ENCODE measurements around the gene RNF31. TPM values are rescaled to one million over a fixed set of nuclear protein-coding genes. Genes with fewer than 3 reads are reported as not detected.

Gene RNF31
- polyA plus RNA-seq, 1 of the 3 experiments (the other 2 are of a cell fraction): 19.2 TPM

DNA sequence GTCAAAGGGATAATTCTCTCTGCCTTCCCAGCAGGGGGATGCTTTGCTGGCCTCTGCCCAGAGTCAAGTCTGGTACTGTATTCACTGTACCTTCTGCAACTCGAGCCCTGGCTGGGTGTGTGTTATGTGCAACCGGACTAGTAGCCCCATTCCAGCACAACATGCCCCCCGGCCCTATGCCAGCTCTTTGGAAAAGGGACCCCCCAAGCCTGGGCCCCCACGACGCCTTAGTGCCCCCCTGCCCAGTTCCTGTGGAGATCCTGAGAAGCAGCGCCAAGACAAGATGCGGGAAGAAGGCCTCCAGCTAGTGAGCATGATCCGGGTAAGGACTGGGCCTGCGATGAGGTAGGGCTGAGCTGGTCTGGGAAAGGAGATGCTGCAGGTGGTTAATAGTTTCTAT is 3.3 kb downstream of the RNF31 start:
- H3K9me2 ChIP-seq: no peaks in the 10 kb centered on the region
- H3K9me3 ChIP-seq: no peaks in the 10 kb centered on the region
- no peak overlapping the region for H3K4me3 ChIP-seq (ENCODE audit: low read depth in 2 of 2, low read length in 1 of 2)
- DNase-seq: no peak
- no peak overlapping the region for H3K4me2 ChIP-seq
- peaks cover 37 to 44% of the 10 kb centered on the region in 2 experiments for H3K36me3 ChIP-seq (replicated peaks in 1 of 2; ENCODE audit: control insufficient read depth in 1 of 2, insufficient read depth in 2 of 2, low read length in 1 of 2)
- H3K27ac ChIP-seq (ENCODE audit: low read depth in 2 of 2, low read length in 1 of 2): no peak overlapping the region
- no peak for TF ChIP-seq EP300 (IDR thresholded peaks at IDR 0.05; ENCODE audit: borderline replicate concordance in 1 of 2, low read depth in 1 of 2, low read length in 1 of 2)
- TF ChIP-seq YY1 (IDR thresholded peaks at IDR 0.05; ENCODE audit: low read depth): no peak
- no peak for TF ChIP-seq MEF2A (IDR thresholded peaks at IDR 0.05; ENCODE audit: borderline replicate concordance, low read depth)
- TF ChIP-seq GATA2 (CRISPR knock-in tag; IDR thresholded peaks at IDR 0.05): no peak
- TF ChIP-seq, protein P1, sequence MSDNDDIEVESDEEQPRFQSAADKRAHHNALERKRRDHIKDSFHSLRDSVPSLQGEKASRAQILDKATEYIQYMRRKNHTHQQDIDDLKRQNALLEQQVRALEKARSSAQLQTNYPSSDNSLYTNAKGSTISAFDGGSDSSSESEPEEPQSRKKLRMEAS (IDR thresholded peaks at IDR 0.05; ENCODE audit: low read depth): no peak
- TF ChIP-seq, protein P2, sequence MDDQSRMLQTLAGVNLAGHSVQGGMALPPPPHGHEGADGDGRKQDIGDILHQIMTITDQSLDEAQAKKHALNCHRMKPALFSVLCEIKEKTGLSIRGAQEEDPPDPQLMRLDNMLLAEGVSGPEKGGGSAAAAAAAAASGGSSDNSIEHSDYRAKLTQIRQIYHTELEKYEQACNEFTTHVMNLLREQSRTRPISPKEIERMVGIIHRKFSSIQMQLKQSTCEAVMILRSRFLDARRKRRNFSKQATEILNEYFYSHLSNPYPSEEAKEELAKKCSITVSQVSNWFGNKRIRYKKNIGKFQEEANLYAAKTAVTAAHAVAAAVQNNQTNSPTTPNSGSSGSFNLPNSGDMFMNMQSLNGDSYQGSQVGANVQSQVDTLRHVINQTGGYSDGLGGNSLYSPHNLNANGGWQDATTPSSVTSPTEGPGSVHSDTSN (IDR thresholded peaks at IDR 0.05): no peak
- TF ChIP-seq SIN3A (IDR thresholded peaks at IDR 0.05; ENCODE audit: borderline replicate concordance, low read depth, low read length): no peak
- TF ChIP-seq, protein P3, sequence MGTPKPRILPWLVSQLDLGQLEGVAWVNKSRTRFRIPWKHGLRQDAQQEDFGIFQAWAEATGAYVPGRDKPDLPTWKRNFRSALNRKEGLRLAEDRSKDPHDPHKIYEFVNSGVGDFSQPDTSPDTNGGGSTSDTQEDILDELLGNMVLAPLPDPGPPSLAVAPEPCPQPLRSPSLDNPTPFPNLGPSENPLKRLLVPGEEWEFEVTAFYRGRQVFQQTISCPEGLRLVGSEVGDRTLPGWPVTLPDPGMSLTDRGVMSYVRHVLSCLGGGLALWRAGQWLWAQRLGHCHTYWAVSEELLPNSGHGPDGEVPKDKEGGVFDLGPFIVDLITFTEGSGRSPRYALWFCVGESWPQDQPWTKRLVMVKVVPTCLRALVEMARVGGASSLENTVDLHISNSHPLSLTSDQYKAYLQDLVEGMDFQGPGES (IDR thresholded peaks at IDR 0.05; ENCODE audit: low read depth, low read length): no peak
- peaks cover 5% of the 10 kb centered on the region for H3F3A ChIP-seq (replicated peaks; ENCODE audit: insufficient read depth)
- peaks cover 36% of the 10 kb centered on the region for H3K79me2 ChIP-seq (ENCODE audit: insufficient read depth)
- 98% methylated on average over 6 of the region's 9 CpGs for WGBS (ENCODE audit: low lambda C conversion rate)
- no peak overlapping the region for H2AFZ ChIP-seq (ENCODE audit: low read depth)
- peaks cover 9 to 16% of the 10 kb centered on the region in 2 experiments for H3K4me1 ChIP-seq (ENCODE audit: control insufficient read depth in 1 of 2, insufficient read depth in 2 of 2, low read depth in 1 of 2, low read length in 1 of 2)
- ChIA-PET POLR2A (interaction anchor here (1.1 to 2.4 kb wide), 2 partner anchors 9 to 11 kb away, joined by 3 to 10 read pairs; partner anchors contain the start of gene IRF9), CTCF (interaction anchor here (0.8 to 3.4 kb wide), 4 partner anchors 10 to 19 kb away, joined by 3 to 29 read pairs (median 4); partner anchors contain the start of genes FITM1 and IRF9)
- peaks cover 10% of the 10 kb centered on the region; the same call in 1 of the 2 replicates for H4K20me1 ChIP-seq (ENCODE audit: insufficient read depth)
- no peak overlapping the region for H3K9ac ChIP-seq
- no peaks in the 10 kb centered on the region for H3K27me3 ChIP-seq (ENCODE audit: insufficient read depth)

DNA sequence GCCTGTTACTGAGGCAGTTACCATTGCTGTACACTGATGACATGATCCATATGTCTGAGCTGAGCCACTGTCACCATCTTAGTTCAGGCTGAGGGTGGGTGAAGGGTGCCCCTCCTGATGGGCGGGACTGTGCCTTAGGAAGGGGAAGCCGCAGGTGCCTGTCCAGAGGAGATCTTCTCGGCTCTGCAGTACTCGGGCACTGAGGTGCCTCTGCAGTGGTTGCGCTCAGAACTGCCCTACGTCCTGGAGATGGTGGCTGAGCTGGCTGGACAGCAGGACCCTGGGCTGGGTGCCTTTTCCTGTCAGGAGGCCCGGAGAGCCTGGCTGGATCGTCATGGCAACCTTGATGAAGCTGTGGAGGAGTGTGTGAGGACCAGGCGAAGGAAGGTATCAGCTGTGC is 3.7 kb downstream of the RNF31 start:
- H3K9me2 ChIP-seq: no peaks in the 10 kb centered on the region
- H3K4me2 ChIP-seq: no peak overlapping the region
- TF ChIP-seq, protein P4, sequence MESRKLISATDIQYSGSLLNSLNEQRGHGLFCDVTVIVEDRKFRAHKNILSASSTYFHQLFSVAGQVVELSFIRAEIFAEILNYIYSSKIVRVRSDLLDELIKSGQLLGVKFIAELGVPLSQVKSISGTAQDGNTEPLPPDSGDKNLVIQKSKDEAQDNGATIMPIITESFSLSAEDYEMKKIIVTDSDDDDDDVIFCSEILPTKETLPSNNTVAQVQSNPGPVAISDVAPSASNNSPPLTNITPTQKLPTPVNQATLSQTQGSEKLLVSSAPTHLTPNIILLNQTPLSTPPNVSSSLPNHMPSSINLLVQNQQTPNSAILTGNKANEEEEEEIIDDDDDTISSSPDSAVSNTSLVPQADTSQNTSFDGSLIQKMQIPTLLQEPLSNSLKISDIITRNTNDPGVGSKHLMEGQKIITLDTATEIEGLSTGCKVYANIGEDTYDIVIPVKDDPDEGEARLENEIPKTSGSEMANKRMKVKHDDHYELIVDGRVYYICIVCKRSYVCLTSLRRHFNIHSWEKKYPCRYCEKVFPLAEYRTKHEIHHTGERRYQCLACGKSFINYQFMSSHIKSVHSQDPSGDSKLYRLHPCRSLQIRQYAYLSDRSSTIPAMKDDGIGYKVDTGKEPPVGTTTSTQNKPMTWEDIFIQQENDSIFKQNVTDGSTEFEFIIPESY (IDR thresholded peaks at IDR 0.05; ENCODE audit: borderline replicate concordance, low read depth): no peak
- TF ChIP-seq GATA2 (CRISPR knock-in tag; IDR thresholded peaks at IDR 0.05): no peak
- no peak for TF ChIP-seq NFIC (IDR thresholded peaks at IDR 0.05; ENCODE audit: borderline replicate concordance)
- TF ChIP-seq POLR2AphosphoS5 (IDR thresholded peaks at IDR 0.05; ENCODE audit: low read depth, low read length): no peak
- no peak for TF ChIP-seq ELF1 (IDR thresholded peaks at IDR 0.05)
- TF ChIP-seq TCF12 (IDR thresholded peaks at IDR 0.05): no peak
- TF ChIP-seq, protein P5, sequence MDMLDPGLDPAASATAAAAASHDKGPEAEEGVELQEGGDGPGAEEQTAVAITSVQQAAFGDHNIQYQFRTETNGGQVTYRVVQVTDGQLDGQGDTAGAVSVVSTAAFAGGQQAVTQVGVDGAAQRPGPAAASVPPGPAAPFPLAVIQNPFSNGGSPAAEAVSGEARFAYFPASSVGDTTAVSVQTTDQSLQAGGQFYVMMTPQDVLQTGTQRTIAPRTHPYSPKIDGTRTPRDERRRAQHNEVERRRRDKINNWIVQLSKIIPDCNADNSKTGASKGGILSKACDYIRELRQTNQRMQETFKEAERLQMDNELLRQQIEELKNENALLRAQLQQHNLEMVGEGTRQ (IDR thresholded peaks at IDR 0.05; ENCODE audit: borderline replicate concordance, low read depth, low read length): no peak
- TF ChIP-seq FOXJ3 (CRISPR knock-in tag; IDR thresholded peaks at IDR 0.05): no peak
- no peak for TF ChIP-seq TAF1 (IDR thresholded peaks at IDR 0.05; ENCODE audit: borderline replicate concordance, low read depth, low read length)
- TF ChIP-seq RFX5 (IDR thresholded peaks at IDR 0.05; ENCODE audit: low read length): no peak
- TF ChIP-seq, protein P6, sequence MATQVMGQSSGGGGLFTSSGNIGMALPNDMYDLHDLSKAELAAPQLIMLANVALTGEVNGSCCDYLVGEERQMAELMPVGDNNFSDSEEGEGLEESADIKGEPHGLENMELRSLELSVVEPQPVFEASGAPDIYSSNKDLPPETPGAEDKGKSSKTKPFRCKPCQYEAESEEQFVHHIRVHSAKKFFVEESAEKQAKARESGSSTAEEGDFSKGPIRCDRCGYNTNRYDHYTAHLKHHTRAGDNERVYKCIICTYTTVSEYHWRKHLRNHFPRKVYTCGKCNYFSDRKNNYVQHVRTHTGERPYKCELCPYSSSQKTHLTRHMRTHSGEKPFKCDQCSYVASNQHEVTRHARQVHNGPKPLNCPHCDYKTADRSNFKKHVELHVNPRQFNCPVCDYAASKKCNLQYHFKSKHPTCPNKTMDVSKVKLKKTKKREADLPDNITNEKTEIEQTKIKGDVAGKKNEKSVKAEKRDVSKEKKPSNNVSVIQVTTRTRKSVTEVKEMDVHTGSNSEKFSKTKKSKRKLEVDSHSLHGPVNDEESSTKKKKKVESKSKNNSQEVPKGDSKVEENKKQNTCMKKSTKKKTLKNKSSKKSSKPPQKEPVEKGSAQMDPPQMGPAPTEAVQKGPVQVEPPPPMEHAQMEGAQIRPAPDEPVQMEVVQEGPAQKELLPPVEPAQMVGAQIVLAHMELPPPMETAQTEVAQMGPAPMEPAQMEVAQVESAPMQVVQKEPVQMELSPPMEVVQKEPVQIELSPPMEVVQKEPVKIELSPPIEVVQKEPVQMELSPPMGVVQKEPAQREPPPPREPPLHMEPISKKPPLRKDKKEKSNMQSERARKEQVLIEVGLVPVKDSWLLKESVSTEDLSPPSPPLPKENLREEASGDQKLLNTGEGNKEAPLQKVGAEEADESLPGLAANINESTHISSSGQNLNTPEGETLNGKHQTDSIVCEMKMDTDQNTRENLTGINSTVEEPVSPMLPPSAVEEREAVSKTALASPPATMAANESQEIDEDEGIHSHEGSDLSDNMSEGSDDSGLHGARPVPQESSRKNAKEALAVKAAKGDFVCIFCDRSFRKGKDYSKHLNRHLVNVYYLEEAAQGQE (IDR thresholded peaks at IDR 0.05; ENCODE audit: low read depth, low read length): no peak
- H3K79me2 ChIP-seq (ENCODE audit: insufficient read depth): peaks cover 32% of the 10 kb centered on the region
- H2AFZ ChIP-seq (ENCODE audit: low read depth): no peak overlapping the region
- H3K4me3 ChIP-seq (ENCODE audit: low read depth in 2 of 2, low read length in 1 of 2): no peak overlapping the region
- no peak overlapping the region for H3K9ac ChIP-seq
- no peaks in the 10 kb centered on the region for H3K27me3 ChIP-seq (ENCODE audit: insufficient read depth)
- peaks cover 41 to 48% of the 10 kb centered on the region in 2 experiments for H3K36me3 ChIP-seq (replicated peaks in 1 of 2; ENCODE audit: control insufficient read depth in 1 of 2, insufficient read depth in 2 of 2, low read length in 1 of 2)
- 93% methylated on average over 8 of the region's 9 CpGs for WGBS (ENCODE audit: low lambda C conversion rate)
- H3K4me1 ChIP-seq (ENCODE audit: control insufficient read depth in 1 of 2, insufficient read depth in 2 of 2, low read depth in 1 of 2, low read length in 1 of 2): peaks cover 6 to 11% of the 10 kb centered on the region in 2 experiments; a peak in 3 of 4 replicates
- H3K27ac ChIP-seq (ENCODE audit: low read depth in 2 of 2, low read length in 1 of 2): no peak overlapping the region
- POLR2A ChIA-PET: interaction anchor here (1.1 to 2.4 kb wide), 3 partner anchors 8 to 11 kb away, joined by 3 to 10 read pairs (median 4); partner anchors contain the start of genes EMC9 and IRF9
- peaks cover 10% of the 10 kb centered on the region; the same call in 1 of the 2 replicates for H4K20me1 ChIP-seq (ENCODE audit: insufficient read depth)
- no peaks in the 10 kb centered on the region for H3K9me3 ChIP-seq
- no peak for DNase-seq
- peaks cover 5% of the 10 kb centered on the region for H3F3A ChIP-seq (replicated peaks; ENCODE audit: insufficient read depth)
- CTCF ChIA-PET: interaction anchor here (0.8 to 3.4 kb wide), 4 partner anchors 10 to 157 kb away, joined by 3 to 29 read pairs (median 4); partner anchors contain the start of genes CIDEB, FITM1 and IRF9

Data from SK-N-SH (cell line).